Measurements from ENCODE around the gene TSC22D4. TPM values are rescaled to one million over a fixed set of nuclear protein-coding genes. Genes with fewer than 3 reads are reported as not detected.

The TSC22D4 gene
- total and polyA plus RNA-seq, 9 of the 15 experiments (the other 6 are each of a cell fraction or from before 2014, with no cell fraction given) = 0.37 to 107 (median 28.7) TPM

GRCh38 chr7:100444311-100445278 is 34.4 kb downstream of the TSC22D4 start (continued):
- peak; percentile 88 for TF ChIP-seq CUX1 (CRISPR knock-in tag; IDR thresholded peaks at IDR 0.05)
- TF ChIP-seq ZBTB2 (IDR thresholded peaks at IDR 0.05) = peak; percentile 82
- TF ChIP-seq NR2C2 (CRISPR knock-in tag; IDR thresholded peaks at IDR 0.05) = peak; percentile 88
- peak; percentile 98 for TF ChIP-seq NR2C2 (tag; IDR thresholded peaks at IDR 0.05)
- TF ChIP-seq HNRNPLL (IDR thresholded peaks at IDR 0.05; ENCODE audit: low read depth, low read length, poor library complexity, severe bottlenecking) = no peak
- peak; percentile 89 for TF ChIP-seq ZNF436 (CRISPR knock-in tag; IDR thresholded peaks at IDR 0.05)
- TF ChIP-seq RBM34 (IDR thresholded peaks at IDR 0.05; ENCODE audit: borderline replicate concordance, insufficient read depth, low read length) = no peak
- TF ChIP-seq VEZF1 (CRISPR knock-in tag; IDR thresholded peaks at IDR 0.05) = peak; percentile 91
- peak in 1 of 2 experiments; percentile 47; a peak in 1 of 3 replicates for TF ChIP-seq CBX3 (IDR thresholded peaks at IDR 0.05; ENCODE audit: borderline replicate concordance in 1 of 2, low read length in 2 of 2)
- TF ChIP-seq, protein P1, sequence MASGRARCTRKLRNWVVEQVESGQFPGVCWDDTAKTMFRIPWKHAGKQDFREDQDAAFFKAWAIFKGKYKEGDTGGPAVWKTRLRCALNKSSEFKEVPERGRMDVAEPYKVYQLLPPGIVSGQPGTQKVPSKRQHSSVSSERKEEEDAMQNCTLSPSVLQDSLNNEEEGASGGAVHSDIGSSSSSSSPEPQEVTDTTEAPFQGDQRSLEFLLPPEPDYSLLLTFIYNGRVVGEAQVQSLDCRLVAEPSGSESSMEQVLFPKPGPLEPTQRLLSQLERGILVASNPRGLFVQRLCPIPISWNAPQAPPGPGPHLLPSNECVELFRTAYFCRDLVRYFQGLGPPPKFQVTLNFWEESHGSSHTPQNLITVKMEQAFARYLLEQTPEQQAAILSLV (tag; IDR thresholded peaks at IDR 0.05) = peak; percentile 50; the same call in 1 of the 2 replicates
- TF ChIP-seq CHD1 (IDR thresholded peaks at IDR 0.05; ENCODE audit: low read length) = no peak
- TF ChIP-seq CAMTA2 (CRISPR knock-in tag; conservative IDR thresholded peaks at IDR 0.05) = 0 out of 2 replicates have a peak, but pooled peaks have one; percentile 34
- TF ChIP-seq ZFP36 (IDR thresholded peaks at IDR 0.05; ENCODE audit: low read depth, low read length, partially characterized antibody) = peak; percentile 99
- peak; percentile 95; the same call in 1 of the 2 replicates for TF ChIP-seq NFRKB (IDR thresholded peaks at IDR 0.05; ENCODE audit: low read depth)
- peak; percentile 67 for TF ChIP-seq LCOR (CRISPR knock-in tag; IDR thresholded peaks at IDR 0.05)
- TF ChIP-seq ASH1L (IDR thresholded peaks at IDR 0.05; ENCODE audit: borderline replicate concordance, low read depth, partially characterized antibody) = peak; percentile 51

Measured in K562 (cell line).